Stomach smooth muscle (tissue), 2 donors: ENCODE measurements around the gene CCDC9B.
A peak's percentile ranks its signal among the peaks of the same experiment; 100 is the strongest.

Experiments
- H3K27ac ChIP-seq: one replicate; pipeline ENCODE4 v1.7.0; 2013; ENCODE audit warnings: mild to moderate bottlenecking, low read length, inconsistent platforms
- H3K27me3 ChIP-seq, 2 donors: one replicate each; pipeline ENCODE4 v1.7.0; 2013; ENCODE audit warnings: low read length in 2 of 2; ENCODE audit not compliant: insufficient read depth in 2 of 2, control insufficient read depth in 1 of 2
- H3K36me3 ChIP-seq, 2 donors: one replicate each; pipeline ENCODE4 v1.7.0; 2013; ENCODE audit warnings: low read length in 2 of 2; ENCODE audit not compliant: control insufficient read depth in 2 of 2, insufficient read depth in 2 of 2
- H3K4me1 ChIP-seq: one replicate; pipeline ENCODE4 v1.7.0; 2013; ENCODE audit warnings: low read length; ENCODE audit not compliant: control insufficient read depth, insufficient read depth
- H3K4me3 ChIP-seq, 2 donors: one replicate each; pipeline ENCODE4 v1.7.0; 2013; ENCODE audit warnings: low read length in 2 of 2
- H3K9ac ChIP-seq, 2 donors: one replicate each; pipeline ENCODE4 v1.7.0; 2013; ENCODE audit warnings: low read length in 2 of 2, mild to moderate bottlenecking in 1 of 2
- H3K9me3 ChIP-seq, 2 donors: one replicate each; pipeline ENCODE4 v1.7.0; 2013; ENCODE audit warnings: low read length in 2 of 2; ENCODE audit not compliant: control insufficient read depth in 2 of 2
- donor health status: healthy.
- donor health status: Pancreatic carcinoma.

CCDC9B gene

DNA sequence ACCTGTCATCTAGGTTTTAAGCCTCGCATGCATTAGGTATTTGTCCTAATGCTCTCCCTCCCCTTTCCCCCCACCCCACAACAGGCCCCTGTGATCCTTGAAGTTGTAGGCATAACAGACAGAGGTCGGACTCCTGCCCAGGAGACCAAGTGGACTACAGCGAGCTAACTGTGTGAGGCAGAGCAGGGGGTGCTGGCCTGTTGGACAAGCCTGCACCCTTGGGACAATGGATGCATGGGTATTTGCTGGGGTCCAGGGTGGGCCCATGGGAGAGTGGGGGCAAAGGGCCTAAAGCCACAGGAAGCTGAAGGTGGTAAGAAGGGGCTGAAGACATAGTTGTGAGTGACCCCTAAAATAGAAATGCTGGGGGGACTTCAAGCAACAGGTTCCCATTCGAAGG is 35.5 kb downstream of the CCDC9B start:
- Histone ChIP-seq H3K4me3 (no peak overlapping the region), H3K36me3 (no peaks in the 10 kb centered on the region), H3K9me3 (peaks cover 0 to 6% of the 10 kb centered on the region in 2 donors), H3K27ac (no peak overlapping the region), H3K4me1 (peaks cover 18% of the 10 kb centered on the region), H3K27me3 (no peaks in the 10 kb centered on the region), H3K9ac (no peak overlapping the region)

DNA sequence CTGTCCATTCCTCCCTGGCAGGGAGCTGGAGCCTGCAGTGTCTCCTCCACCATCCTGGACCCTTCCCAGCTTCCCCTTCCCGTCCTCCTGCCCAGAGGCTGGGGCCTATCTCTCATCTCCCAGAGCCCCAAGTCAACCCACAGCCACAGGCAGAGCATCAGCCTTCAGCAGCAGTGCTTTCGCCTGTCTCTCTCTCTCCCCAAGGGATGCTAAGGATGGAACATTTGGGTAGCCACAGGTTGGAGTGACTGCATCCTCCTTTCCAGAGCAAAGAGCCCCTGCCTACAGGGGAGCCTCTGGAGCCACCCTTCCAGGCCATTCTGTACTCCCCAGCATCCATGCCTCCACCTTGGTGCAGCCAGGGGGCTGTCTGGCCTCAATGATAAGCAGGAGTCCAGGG is 37.2 kb downstream of the CCDC9B start:
- Histone ChIP-seq H3K9me3 (peaks cover 0 to 6% of the 10 kb centered on the region in 2 donors), H3K9ac (no peak overlapping the region), H3K27me3 (no peaks in the 10 kb centered on the region), H3K36me3 (no peaks in the 10 kb centered on the region), H3K27ac (no peak overlapping the region), H3K4me1 (peaks cover 14% of the 10 kb centered on the region), H3K4me3 (no peak overlapping the region)

DNA sequence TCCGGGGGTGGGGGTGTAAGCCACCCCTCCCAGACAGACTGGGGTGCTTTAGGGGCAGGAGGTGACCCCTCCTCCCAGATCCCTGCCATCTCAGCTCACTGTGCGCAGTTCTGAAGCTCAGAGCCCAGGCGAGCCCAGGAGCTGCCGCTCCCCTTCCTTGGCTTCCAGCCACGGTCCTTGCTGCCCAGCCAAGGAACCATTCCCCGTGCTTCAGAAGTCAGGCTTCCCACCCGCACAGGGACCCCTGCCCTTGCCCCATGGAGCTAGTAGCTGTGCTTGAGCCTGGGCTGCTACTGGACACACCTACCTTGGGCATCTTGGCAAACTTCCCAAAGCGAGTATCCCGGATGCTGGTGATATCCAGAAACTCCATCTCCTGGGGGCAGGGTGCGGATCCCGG is 37.8 kb downstream of the CCDC9B start:
- peaks cover 13% of the 10 kb centered on the region for H3K4me1 ChIP-seq
- H3K27me3 ChIP-seq = no peaks in the 10 kb centered on the region
- H3K36me3 ChIP-seq = no peaks in the 10 kb centered on the region
- H3K9ac ChIP-seq = no peak overlapping the region
- no peak overlapping the region for H3K27ac ChIP-seq
- H3K4me3 ChIP-seq = no peak overlapping the region
- peaks cover 0 to 6% of the 10 kb centered on the region in 2 donors for H3K9me3 ChIP-seq

DNA sequence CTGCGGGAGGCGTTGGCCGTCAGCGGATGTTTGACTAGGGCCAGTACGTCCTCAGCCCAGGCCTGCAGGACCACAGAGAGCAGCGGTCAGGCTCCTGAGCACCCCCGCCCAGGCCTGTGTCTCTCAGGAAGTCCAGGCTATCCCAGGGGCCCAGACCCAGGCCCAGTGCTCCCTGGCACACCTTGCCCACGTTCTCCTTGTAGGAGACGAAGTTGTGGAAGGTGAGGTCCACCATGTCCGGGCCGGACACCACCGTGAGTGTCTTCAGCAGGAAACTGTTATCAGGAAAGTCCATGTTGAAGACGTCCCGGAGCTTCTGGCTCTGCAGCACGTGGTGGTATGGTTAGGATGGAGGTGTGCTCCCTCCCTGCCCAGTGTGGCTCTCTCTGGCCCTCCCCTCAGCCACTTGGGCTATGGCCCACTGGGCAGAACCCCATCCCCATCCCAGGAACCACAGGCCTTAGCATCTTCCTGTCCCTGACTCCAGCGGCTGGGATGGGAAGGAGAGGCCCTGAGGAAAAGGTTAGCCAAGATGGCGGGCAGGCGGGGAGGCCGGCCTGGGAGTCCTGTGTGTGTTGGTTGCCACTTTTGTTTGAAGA is 38.4 kb downstream of the CCDC9B start:
- no peak overlapping the region for H3K27ac ChIP-seq
- H3K27me3 ChIP-seq = no peaks in the 10 kb centered on the region
- peaks cover 8% of the 10 kb centered on the region for H3K4me1 ChIP-seq
- H3K4me3 ChIP-seq = no peak overlapping the region
- no peak overlapping the region for H3K9ac ChIP-seq
- no peaks in the 10 kb centered on the region for H3K36me3 ChIP-seq
- peaks cover 0 to 6% of the 10 kb centered on the region in 2 donors for H3K9me3 ChIP-seq

DNA sequence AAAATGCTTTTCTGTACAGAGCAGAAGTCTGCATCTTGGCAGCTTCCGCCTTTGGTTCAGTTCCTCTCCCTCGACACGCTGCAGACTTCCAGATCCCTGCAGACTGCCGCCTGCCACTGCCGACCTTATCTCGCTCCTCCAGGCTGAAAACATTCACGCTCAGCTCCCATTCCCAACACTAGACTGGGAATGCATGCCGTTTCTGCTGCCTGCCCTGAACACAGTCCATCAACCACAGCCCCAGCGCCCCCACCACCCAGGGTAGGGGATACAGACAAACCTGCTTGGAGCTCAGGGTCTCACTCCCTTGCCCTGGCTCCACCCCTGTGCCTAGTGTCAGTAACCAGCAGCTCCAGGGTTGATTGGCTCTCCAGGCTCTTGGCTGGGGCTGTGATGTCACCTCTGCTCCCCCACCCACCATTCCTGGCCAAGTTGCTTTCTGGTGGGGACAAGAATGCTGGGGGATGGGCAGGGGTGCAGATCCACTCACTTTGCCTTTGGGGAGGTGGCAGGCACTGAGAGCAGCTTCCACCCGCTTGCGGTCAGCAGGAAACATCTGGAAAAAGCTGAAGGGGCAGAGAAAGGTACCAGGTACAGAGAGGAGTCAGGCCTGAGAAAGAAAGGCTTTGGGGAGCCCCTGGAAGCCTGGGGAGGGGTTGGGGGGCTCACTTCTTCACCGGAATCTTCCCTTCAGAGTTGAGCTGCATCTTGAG is 39.1 kb downstream of the CCDC9B start:
- H3K9me3 ChIP-seq = peaks cover 0 to 6% of the 10 kb centered on the region in 2 donors
- H3K4me1 ChIP-seq = peaks cover 4% of the 10 kb centered on the region
- no peak overlapping the region for H3K4me3 ChIP-seq
- H3K36me3 ChIP-seq = no peaks in the 10 kb centered on the region
- H3K27ac ChIP-seq = no peak overlapping the region
- no peaks in the 10 kb centered on the region for H3K27me3 ChIP-seq
- no peak overlapping the region for H3K9ac ChIP-seq

DNA sequence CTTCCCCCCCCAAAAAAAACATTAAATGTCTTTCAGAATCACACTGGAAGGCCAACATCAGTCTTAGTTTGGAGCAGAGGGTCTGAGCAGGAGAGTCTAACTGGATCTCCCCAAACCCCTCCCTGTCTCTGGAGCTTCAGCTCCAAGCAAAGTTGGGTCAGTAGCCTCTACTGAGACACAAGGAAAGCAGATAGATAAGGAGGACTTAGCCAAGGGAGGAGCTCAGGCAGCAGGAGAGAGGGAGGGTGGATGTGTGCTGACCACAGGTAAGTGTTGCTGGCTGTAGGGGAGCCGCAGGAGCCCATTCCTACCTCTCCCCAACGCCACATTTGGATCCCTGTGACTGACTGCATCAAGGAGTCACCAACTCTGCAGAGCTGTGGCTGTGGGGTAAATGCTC is 40.0 kb downstream of the CCDC9B start:
- H3K36me3 ChIP-seq = no peaks in the 10 kb centered on the region
- H3K9me3 ChIP-seq = peaks cover 0 to 6% of the 10 kb centered on the region in 2 donors
- H3K27me3 ChIP-seq = no peaks in the 10 kb centered on the region
- H3K9ac ChIP-seq = no peak overlapping the region
- no peak overlapping the region for H3K27ac ChIP-seq
- peaks cover 10% of the 10 kb centered on the region for H3K4me1 ChIP-seq
- no peak overlapping the region for H3K4me3 ChIP-seq

DNA sequence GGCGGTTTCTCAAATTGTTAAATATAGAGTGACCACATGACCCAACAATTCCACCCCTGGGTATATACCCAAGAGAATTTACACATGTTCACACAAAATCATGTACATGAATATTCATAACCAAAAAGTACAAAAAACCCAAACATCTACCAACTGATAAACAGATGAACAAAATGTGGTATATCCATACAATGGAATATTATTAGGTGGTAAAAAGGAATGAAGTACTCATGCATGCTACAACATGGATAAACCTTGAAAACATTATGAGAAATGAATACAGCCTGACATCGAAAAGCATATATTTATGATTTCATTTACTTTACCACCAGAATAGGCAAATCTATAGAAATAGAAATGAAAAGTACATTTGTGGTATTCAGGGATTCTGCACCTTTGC is 40.4 kb downstream of the CCDC9B start:
- Histone ChIP-seq H3K4me3 (no peak overlapping the region), H3K4me1 (peaks cover 14% of the 10 kb centered on the region), H3K27ac (no peak overlapping the region), H3K9me3 (peaks cover 0 to 6% of the 10 kb centered on the region in 2 donors), H3K27me3 (no peaks in the 10 kb centered on the region), H3K36me3 (no peaks in the 10 kb centered on the region), H3K9ac (no peak overlapping the region)

DNA sequence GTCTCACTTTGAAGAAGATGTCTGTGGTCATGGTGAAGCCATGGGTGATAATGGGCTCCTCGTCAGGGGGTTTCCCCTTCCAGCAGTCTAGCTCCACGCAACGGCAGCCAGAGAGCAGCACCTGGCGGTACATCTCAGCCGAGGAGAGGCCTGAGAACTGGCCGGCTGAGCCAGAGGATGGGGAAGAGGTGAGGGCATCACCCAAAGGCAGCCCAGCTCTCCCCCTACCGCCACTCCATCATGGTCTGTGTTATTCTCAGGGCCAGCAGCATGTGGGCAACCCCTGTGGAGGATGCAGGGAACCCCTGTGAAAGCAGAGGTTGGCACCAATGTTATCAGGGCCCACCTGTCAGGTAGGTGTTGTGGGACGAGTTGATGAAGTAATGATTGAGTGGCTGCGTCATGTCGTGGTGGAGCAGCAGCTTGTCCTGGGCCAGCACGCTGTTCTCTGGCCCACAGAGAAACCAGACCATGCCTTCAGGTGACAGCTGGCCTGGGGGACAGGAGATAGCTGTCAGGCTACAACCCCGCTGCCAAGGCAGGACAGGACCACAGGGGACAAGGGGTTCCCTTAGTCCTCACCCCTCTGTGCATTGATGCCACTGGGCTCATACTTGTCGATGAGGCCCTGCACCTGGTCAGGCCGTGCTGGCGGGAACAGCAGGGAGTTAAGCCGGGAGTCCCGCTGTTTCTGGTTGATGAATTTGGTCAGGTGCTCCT is 42.4 kb downstream of the CCDC9B start:
- Histone ChIP-seq H3K36me3 (no peaks in the 10 kb centered on the region), H3K9me3 (peaks cover 0 to 6% of the 10 kb centered on the region in 2 donors)

DNA sequence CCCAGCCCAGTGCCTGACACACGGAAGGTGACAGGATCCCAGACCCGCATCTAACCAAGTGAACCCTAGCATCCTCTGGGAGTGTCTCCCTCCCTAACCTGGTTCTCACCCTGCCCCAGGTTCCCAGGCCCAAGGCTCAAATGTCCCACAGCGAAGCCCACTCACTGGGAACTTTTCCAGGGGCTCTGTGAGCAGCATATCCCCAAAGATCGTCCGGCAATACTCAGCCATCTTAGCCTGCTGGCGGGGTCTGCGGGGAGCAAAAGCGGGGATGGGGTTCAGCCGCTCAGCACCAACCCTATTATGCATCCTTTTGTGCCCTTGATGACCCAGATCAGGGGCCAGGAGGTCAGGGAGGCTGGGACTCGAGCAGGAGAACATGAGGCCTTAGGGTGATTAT is 43.4 kb downstream of the CCDC9B start:
- Histone ChIP-seq H3K9ac (no peak overlapping the region), H3K4me1 (peaks cover 20% of the 10 kb centered on the region), H3K27me3 (no peaks in the 10 kb centered on the region)

More for the DNA sequence above, 42.4 kb downstream of the CCDC9B start:
- peaks cover 20% of the 10 kb centered on the region for H3K4me1 ChIP-seq
- H3K4me3 ChIP-seq = no peak overlapping the region
- H3K9ac ChIP-seq = no peak overlapping the region
- H3K27me3 ChIP-seq = no peaks in the 10 kb centered on the region
- H3K27ac ChIP-seq = no peak overlapping the region

DNA sequence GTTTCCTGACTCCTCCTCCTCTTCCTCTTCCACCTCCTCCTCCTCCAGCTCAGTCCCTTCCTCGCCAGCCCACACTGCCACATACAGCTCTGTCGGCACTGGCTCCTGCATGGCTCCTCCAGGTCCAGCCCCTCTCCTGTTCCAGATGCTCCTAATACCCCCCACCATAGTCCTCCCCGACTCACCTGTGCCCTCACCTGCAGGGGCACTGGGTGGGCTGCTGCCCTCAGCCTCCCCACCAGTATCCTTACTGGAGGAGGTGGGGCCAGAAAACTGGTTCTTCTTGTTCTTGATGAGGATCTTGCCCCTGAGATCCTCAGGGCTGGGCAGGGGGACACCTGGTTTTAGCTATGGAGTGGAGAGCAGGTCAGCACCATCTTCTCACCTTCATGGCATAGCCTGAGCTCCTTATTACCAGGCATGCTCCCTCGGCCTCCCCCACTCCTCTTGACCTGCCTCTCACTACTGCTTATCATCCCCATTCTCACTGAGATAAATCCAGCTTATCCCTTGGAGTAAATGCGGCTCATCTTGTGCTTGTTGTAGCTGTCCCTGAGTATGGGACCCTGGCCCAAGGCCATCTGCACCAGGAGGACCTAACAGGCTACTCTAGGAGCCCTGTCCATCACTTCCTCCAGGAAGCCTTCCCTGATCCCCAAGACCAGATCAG is 44.0 kb downstream of the CCDC9B start:
- Histone ChIP-seq H3K4me1 (peaks cover 23% of the 10 kb centered on the region), H3K27ac (peak overlapping the region; percentile 24), H3K9ac (no peak overlapping the region), H3K27me3 (no peaks in the 10 kb centered on the region), H3K9me3 (peaks cover 0 to 6% of the 10 kb centered on the region in 2 donors), H3K36me3 (no peaks in the 10 kb centered on the region), H3K4me3 (peak overlapping the region in 1 of 2 donors; percentile 15)

More for the DNA sequence above, 43.4 kb downstream of the CCDC9B start:
- H3K36me3 ChIP-seq = no peaks in the 10 kb centered on the region
- no peak overlapping the region for H3K27ac ChIP-seq
- peaks cover 0 to 6% of the 10 kb centered on the region in 2 donors for H3K9me3 ChIP-seq
- no peak overlapping the region for H3K4me3 ChIP-seq
